Spleen (tissue), 7 donors: ENCODE results near the gene DPH2.

Source experiments
- CTCF ChIP-seq, 11 experiments: fragments of 200-600 bp in 7 of 11; fragments of 450-650 bp in 4 of 11; sonication (generic) in 4 of 11; IDR thresholded peaks in 8 of 11; conservative IDR thresholded peaks in 3 of 11; 1 replicate in 7 of 11; 2 replicates in 4 of 11; pipeline versions ENCODE4 v1.4.0 to v1.8.0; 2016 to 2021; ENCODE audit warnings: antibody characterized with exemption in 11 of 11, inconsistent platforms in 4 of 11, mild to moderate bottlenecking in 1 of 11
- POLR2A ChIP-seq, 3 donors: fragments of 450-650 bp; IDR thresholded peaks; one replicate each; pipeline ENCODE4 v1.5.1; 2017; ENCODE audit warnings: antibody characterized with exemption in 3 of 3, mild to moderate bottlenecking in 1 of 3
- donor health status: DM: no; HTN: no; CAD: no; lungs with moderate emphysema.
- donor health status: DM: no; HTN: no; CAD: no.
- donor health status: DM: no; HTN: no; CAD: no.

- no peak for TF ChIP-seq CTCF (IDR thresholded peaks at IDR 0.05 in 8 of 11, conservative IDR thresholded peaks at IDR 0.05 in 3 of 11)
- TF ChIP-seq POLR2A (IDR thresholded peaks at IDR 0.05) = no peak
These were observed 38.9 kb upstream of the DPH2 start for GRCh38 chr1:43930949-43931275.
